MG63 (cell line): Measurements from ENCODE around the gene PRKN. TPM values are rescaled to one million over a fixed set of nuclear protein-coding genes. Genes with fewer than 3 reads are reported as not detected.
"Not testable (repeated sequence)": the region's sequence is repeated elsewhere in the genome, so short reads cannot be mapped to it uniquely, and the experiment has no call there.

Source experiments
- DNase-seq: peaks from one replicate; pipeline ENCODE4 v3.0.0-alpha.2; 2020
- H3K27me3 ChIP-seq: fragments of 250-450 bp; sonication (Bioruptor Pico); 2 replicates; pipeline ENCODE4 v1.5.1; 2020; ENCODE audit warnings: mild to moderate bottlenecking, moderate library complexity
- H3K36me3 ChIP-seq: fragments of 250-450 bp; sonication (Bioruptor Pico); 2 replicates; pipeline ENCODE4 v1.5.1; 2020; ENCODE audit warnings: mild to moderate bottlenecking, moderate library complexity
- H3K4me3 ChIP-seq: fragments of 250-450 bp; sonication (Bioruptor Pico); 2 replicates; pipeline ENCODE4 v1.5.1; 2020; ENCODE audit warnings: mild to moderate bottlenecking, moderate library complexity
- H3K9me3 ChIP-seq: fragments of 250-450 bp; sonication (Bioruptor Pico); 2 replicates; pipeline ENCODE4 v1.5.1; 2020; ENCODE audit warnings: mild to moderate bottlenecking, moderate library complexity
- total RNA-seq: library from RNA; depleted of rRNA; stranded (reverse); fragments of >200 nt; shearing (Covaris generic); gene quantifications from 2 replicates; pipeline ENCODE4 v1.2.3, GENCODE V29; 2014; ENCODE audit warnings: low replicate concordance

PRKN gene
- total RNA-seq, 1 experiment from 2014 or later = not detected

GRCh38 chr6:161903584-161904212, 823.9 kb downstream of the PRKN start:
- Histone ChIP-seq H3K9me3 (no peaks in the 10 kb centered on the region), H3K36me3 (no peaks in the 10 kb centered on the region), H3K27me3 (no peaks in the 10 kb centered on the region), H3K4me3 (no peak overlapping the region)
- DNase-seq = no peak

- no peak for DNase-seq
- Histone ChIP-seq H3K27me3 (no peaks in the 10 kb centered on the region), H3K36me3 (no peaks in the 10 kb centered on the region), H3K9me3 (no peaks in the 10 kb centered on the region), H3K4me3 (no peak overlapping the region)
These were observed 825.7 kb downstream of the PRKN start for GRCh38 chr6:161901740-161902426.

- H3K27me3 ChIP-seq = no peaks in the 10 kb centered on the region
- no peak overlapping the region for H3K4me3 ChIP-seq
- DNase-seq = no peak
- H3K36me3 ChIP-seq = no peaks in the 10 kb centered on the region
- H3K9me3 ChIP-seq = no peaks in the 10 kb centered on the region
These were observed 833.1 kb downstream of the PRKN start for GRCh38 chr6:161894436-161894835.

GRCh38 chr6:161891542-161891941, 836.0 kb downstream of the PRKN start:
- H3K36me3 ChIP-seq = no peaks in the 10 kb centered on the region
- no peaks in the 10 kb centered on the region for H3K9me3 ChIP-seq
- H3K27me3 ChIP-seq = no peaks in the 10 kb centered on the region
- DNase-seq = no peak
- no peak overlapping the region for H3K4me3 ChIP-seq

- Histone ChIP-seq H3K4me3 (no peak overlapping the region), H3K36me3 (no peaks in the 10 kb centered on the region), H3K9me3 (no peaks in the 10 kb centered on the region), H3K27me3 (no peaks in the 10 kb centered on the region)
- DNase-seq = no peak
These were observed 836.7 kb downstream of the PRKN start for GRCh38 chr6:161890832-161891297.

GRCh38 chr6:161890133-161890831, 837.3 kb downstream of the PRKN start:
- Histone ChIP-seq H3K36me3 (no peaks in the 10 kb centered on the region), H3K9me3 (no peaks in the 10 kb centered on the region), H3K27me3 (no peaks in the 10 kb centered on the region), H3K4me3 (no peak overlapping the region)
- DNase-seq = no peak

GRCh38 chr6:161889324-161889723, 838.2 kb downstream of the PRKN start:
- H3K4me3 ChIP-seq = no peak overlapping the region
- H3K9me3 ChIP-seq = no peaks in the 10 kb centered on the region
- no peaks in the 10 kb centered on the region for H3K27me3 ChIP-seq
- DNase-seq = no peak
- no peaks in the 10 kb centered on the region for H3K36me3 ChIP-seq

GRCh38 chr6:161886545-161886944, 841.0 kb downstream of the PRKN start:
- DNase-seq, H3K36me3 ChIP-seq, H3K9me3 ChIP-seq: not testable (repeated sequence)

GRCh38 chr6:161884782-161885181, 842.8 kb downstream of the PRKN start:
- Histone ChIP-seq H3K36me3 (no peaks in the 10 kb centered on the region), H3K27me3 (no peaks in the 10 kb centered on the region), H3K4me3 (no peak overlapping the region), H3K9me3 (no peaks in the 10 kb centered on the region)
- no peak for DNase-seq

More at GRCh38 chr6:161886545-161886944, 841.0 kb downstream of the PRKN start:
- H3K27me3 ChIP-seq, H3K4me3 ChIP-seq: not testable (repeated sequence)

- DNase-seq = no peak
- H3K9me3 ChIP-seq = no peaks in the 10 kb centered on the region
- no peak overlapping the region for H3K4me3 ChIP-seq
These were observed 845.3 kb downstream of the PRKN start for GRCh38 chr6:161882196-161882765.

GRCh38 chr6:161880056-161880455, 847.5 kb downstream of the PRKN start:
- Histone ChIP-seq H3K36me3 (no peaks in the 10 kb centered on the region), H3K4me3 (no peak overlapping the region), H3K9me3 (no peaks in the 10 kb centered on the region), H3K27me3 (no peaks in the 10 kb centered on the region)
- DNase-seq = no peak

More at GRCh38 chr6:161882196-161882765, 845.3 kb downstream of the PRKN start:
- Histone ChIP-seq H3K36me3 (no peaks in the 10 kb centered on the region), H3K27me3 (no peaks in the 10 kb centered on the region)

GRCh38 chr6:161876231-161876630, 851.3 kb downstream of the PRKN start:
- Histone ChIP-seq H3K27me3 (no peaks in the 10 kb centered on the region), H3K9me3 (no peaks in the 10 kb centered on the region), H3K4me3 (no peak overlapping the region), H3K36me3 (no peaks in the 10 kb centered on the region)
- no peak for DNase-seq

- Histone ChIP-seq H3K4me3 (no peak overlapping the region), H3K27me3 (no peaks in the 10 kb centered on the region), H3K36me3 (no peaks in the 10 kb centered on the region), H3K9me3 (no peaks in the 10 kb centered on the region)
- DNase-seq = no peak
These were observed 857.2 kb downstream of the PRKN start for GRCh38 chr6:161870236-161870901.

- DNase-seq = no peak
These were observed 858.1 kb downstream of the PRKN start for GRCh38 chr6:161869491-161869890.

GRCh38 chr6:161866570-161866969, 861.0 kb downstream of the PRKN start:
- DNase-seq = no peak
- Histone ChIP-seq H3K27me3 (no peaks in the 10 kb centered on the region), H3K36me3 (no peaks in the 10 kb centered on the region), H3K4me3 (no peak overlapping the region), H3K9me3 (no peaks in the 10 kb centered on the region)

More at GRCh38 chr6:161869491-161869890, 858.1 kb downstream of the PRKN start:
- Histone ChIP-seq H3K36me3 (no peaks in the 10 kb centered on the region), H3K9me3 (no peaks in the 10 kb centered on the region), H3K4me3 (no peak overlapping the region), H3K27me3 (no peaks in the 10 kb centered on the region)

- H3K9me3 ChIP-seq, H3K4me3 ChIP-seq, H3K27me3 ChIP-seq, H3K36me3 ChIP-seq, DNase-seq: not testable (repeated sequence)
These were observed 866.5 kb downstream of the PRKN start for GRCh38 chr6:161861061-161861460.

- Histone ChIP-seq H3K4me3 (no peak overlapping the region), H3K27me3 (no peaks in the 10 kb centered on the region), H3K9me3 (no peaks in the 10 kb centered on the region), H3K36me3 (no peaks in the 10 kb centered on the region)
- no peak for DNase-seq
These were observed 873.9 kb downstream of the PRKN start for GRCh38 chr6:161853657-161854056.
